Measurements from ENCODE around the gene MRPL32. TPM values are rescaled to one million over a fixed set of nuclear protein-coding genes. Genes with fewer than 3 reads are reported as not detected.

MRPL32 gene
- total and polyA plus RNA-seq, 2 of the 13 experiments (the other 11 are each of a cell fraction or from before 2014, with no cell fraction given): 39.0 to 81.2 TPM

GRCh38 chr7:42972699-42973500 is 40.7 kb downstream of the MRPL32 start (continued):
- no peak for TF ChIP-seq FOXA1 (IDR thresholded peaks at IDR 0.05)
- no peak for TF ChIP-seq FOXA1 (CRISPR knock-in tag; IDR thresholded peaks at IDR 0.05)
- no peak for TF ChIP-seq RELA (CRISPR knock-in tag; IDR thresholded peaks at IDR 0.05)
- no peak for TF ChIP-seq ZNF614 (CRISPR knock-in tag; IDR thresholded peaks at IDR 0.05; ENCODE audit: borderline replicate concordance)
- TF ChIP-seq PAXIP1 (CRISPR knock-in tag; conservative IDR thresholded peaks at IDR 0.05): no peak
- TF ChIP-seq, protein P1, sequence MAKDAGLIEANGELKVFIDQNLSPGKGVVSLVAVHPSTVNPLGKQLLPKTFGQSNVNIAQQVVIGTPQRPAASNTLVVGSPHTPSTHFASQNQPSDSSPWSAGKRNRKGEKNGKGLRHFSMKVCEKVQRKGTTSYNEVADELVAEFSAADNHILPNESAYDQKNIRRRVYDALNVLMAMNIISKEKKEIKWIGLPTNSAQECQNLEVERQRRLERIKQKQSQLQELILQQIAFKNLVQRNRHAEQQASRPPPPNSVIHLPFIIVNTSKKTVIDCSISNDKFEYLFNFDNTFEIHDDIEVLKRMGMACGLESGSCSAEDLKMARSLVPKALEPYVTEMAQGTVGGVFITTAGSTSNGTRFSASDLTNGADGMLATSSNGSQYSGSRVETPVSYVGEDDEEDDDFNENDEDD (CRISPR knock-in tag; IDR thresholded peaks at IDR 0.05; ENCODE audit: borderline replicate concordance): no peak
- no peak for TF ChIP-seq RARA (CRISPR knock-in tag; IDR thresholded peaks at IDR 0.05)
- TF ChIP-seq ZNF724P (CRISPR knock-in tag; IDR thresholded peaks at IDR 0.05; ENCODE audit: borderline replicate concordance): no peak
- TF ChIP-seq FOSL2 (CRISPR knock-in tag; IDR thresholded peaks at IDR 0.05): peak; percentile 61
- no peak for TF ChIP-seq BCL6 (CRISPR knock-in tag; IDR thresholded peaks at IDR 0.05)
- TF ChIP-seq ZNF101 (CRISPR knock-in tag; IDR thresholded peaks at IDR 0.05; ENCODE audit: borderline replicate concordance, low read depth): no peak
- peak; percentile 14; the same call in 1 of the 2 replicates for TF ChIP-seq RAD51 (IDR thresholded peaks at IDR 0.05; ENCODE audit: borderline replicate concordance)
- TF ChIP-seq MAFF (IDR thresholded peaks at IDR 0.05; ENCODE audit: low read depth, low read length): no peak
- TF ChIP-seq, protein P2, sequence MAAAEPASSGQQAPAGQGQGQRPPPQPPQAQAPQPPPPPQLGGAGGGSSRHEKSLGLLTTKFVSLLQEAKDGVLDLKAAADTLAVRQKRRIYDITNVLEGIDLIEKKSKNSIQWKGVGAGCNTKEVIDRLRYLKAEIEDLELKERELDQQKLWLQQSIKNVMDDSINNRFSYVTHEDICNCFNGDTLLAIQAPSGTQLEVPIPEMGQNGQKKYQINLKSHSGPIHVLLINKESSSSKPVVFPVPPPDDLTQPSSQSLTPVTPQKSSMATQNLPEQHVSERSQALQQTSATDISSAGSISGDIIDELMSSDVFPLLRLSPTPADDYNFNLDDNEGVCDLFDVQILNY (CRISPR knock-in tag; conservative IDR thresholded peaks at IDR 0.05): no peak
